Measurements from ENCODE around the gene PTK6.

PTK6 gene

DNA sequence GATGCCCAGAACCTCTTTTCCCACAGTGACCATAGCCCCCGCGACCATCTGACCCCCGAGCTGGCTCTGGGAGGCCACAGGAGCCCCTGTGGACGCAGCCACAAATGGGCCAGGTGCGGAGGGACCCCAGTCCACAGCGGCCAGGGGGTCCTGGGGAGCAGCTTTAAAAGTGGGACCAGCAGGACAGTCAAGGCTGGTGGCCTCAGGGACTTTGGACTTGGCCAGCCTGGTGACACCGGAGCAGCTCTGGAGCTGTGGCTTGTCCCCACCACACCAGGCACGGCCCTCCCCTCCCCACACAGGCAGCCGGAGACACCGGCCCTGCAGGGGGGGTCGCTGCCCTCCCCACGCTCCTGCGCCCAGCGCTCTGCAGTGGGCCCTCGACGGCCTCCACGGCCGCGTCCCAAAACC is 20.3 kb upstream of the PTK6 start:
- no peak for DNase-seq (ENCODE audit: low spot score)

- DNase-seq (ENCODE audit: low spot score) = no peak
These were observed 19.8 kb upstream of the PTK6 start for GRCh38 chr20:63556873-63557478.

DNA sequence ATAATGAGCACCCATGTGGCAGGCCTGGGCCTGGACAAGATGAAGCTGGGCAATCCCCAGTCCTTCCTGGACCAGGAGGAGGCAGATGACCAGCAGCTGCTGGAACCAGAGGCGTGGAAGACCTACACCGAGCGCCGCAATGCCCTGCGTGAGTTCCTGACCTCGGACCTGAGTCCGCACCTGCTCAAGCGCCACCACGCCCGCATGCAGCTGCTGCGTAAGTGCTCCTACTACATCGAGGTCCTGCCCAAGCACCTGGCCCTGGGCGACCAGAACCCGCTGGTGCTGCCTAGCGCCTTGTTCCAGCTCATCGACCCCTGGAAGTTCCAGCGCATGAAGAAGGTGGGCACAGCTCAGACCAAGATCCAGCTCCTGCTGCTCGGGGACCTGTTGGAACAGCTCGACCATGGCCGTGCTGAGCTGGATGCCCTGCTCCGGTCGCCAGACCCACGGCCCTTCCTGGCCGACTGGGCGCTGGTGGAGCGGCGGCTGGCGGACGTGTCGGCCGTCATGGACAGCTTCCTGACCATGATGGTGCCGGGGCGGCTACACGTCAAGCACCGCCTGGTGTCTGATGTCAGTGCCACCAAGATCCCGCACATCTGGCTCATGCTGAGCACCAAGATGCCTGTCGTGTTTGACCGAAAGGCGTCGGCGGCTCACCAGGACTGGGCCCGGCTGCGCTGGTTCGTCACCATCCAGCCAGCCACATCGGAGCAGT is 18.6 kb upstream of the PTK6 start:
- no peak for DNase-seq (ENCODE audit: low spot score)

GRCh38 chr20:63554361-63555278 is 17.4 kb upstream of the PTK6 start:
- DNase-seq (ENCODE audit: low spot score) = no peak

- no peak for DNase-seq (ENCODE audit: low spot score)
These were observed 16.7 kb upstream of the PTK6 start, which contains the start of gene FNDC11 for GRCh38 chr20:63553933-63554290. FNDC11 (plus strand) TSS chr20:63554159; CDS start chr20:63555664, 1,505 bp downstream.

GRCh38 chr20:63553251-63553932 is 16.2 kb upstream of the PTK6 start:
- peak; percentile 37 for DNase-seq (ENCODE audit: low spot score)

GRCh38 chr20:63552481-63553249 is 15.5 kb upstream of the PTK6 start:
- DNase-seq (ENCODE audit: low spot score) = no peak

- no peak for DNase-seq (ENCODE audit: low spot score)
These were observed 13.9 kb upstream of the PTK6 start for GRCh38 chr20:63551068-63551467.

GRCh38 chr20:63549679-63550282 is 12.6 kb upstream of the PTK6 start:
- DNase-seq (ENCODE audit: low spot score) = no peak

DNA sequence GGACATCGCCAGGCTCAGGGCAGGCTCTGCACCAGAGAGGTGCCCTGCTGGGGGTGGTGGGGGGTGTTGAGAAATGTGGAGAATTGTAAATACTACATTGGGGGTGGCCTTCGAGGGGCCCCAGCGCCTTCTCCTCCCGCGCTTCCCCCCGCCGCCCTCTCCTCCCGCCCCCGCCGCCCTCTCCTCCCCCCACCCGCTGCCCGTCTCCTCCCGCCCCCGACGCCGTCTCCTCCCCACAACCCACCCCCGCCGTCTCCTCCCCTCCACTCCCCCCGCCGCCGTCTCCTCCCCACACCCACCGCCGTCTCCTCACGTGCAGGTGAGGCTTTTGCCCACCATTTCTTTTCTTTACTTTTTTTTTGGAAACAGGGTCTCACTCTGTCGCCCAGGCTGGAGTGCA is 11.8 kb upstream of the PTK6 start:
- DNase-seq (ENCODE audit: low spot score) = no peak

- DNase-seq (ENCODE audit: low spot score) = no peak
These were observed 11.4 kb upstream of the PTK6 start for GRCh38 chr20:63548542-63548941.

- DNase-seq (ENCODE audit: low spot score) = peak; percentile 48
These were observed 10.7 kb upstream of the PTK6 start, which contains the start of gene SRMS for GRCh38 chr20:63547725-63548480. SRMS (minus strand) TSS chr20:63547749; CDS start chr20:63547463, 286 bp downstream.

- no peak for DNase-seq (ENCODE audit: low spot score)
These were observed 10.0 kb upstream of the PTK6 start for GRCh38 chr20:63546956-63547724.

DNA sequence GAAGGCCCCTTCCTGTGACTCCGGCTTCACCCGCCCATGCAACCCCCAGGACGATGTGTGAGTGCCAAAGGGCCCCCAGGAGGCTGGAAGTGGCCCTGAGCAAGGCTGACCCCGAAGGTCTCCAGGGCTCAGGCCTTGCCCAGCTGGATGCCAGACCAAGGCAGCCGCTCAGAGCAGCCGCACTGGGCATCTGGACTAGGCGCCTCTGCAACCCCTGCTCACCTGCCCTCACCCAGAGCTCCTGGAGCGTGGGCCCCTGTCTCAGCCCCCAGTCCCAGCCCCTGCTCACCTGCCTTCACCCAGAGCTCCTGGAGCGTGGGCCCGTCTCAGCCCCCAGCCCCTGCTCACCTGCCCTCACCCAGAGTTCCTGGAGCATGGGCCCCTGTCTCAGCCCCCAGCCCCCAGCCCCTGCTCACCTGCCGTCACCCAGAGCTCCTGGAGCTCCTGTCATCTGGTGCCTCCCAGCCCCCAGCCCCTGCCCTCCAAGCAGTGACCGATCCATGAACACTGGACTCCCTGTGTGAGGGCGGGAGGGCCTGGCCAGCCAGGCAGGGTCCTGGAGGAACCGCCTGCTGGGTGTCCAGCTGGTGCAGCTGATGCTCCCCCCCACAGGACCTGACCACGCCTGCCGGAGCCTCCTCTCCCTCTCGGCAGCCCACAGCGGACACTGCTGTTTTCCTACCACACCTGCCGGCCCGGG is 9.2 kb upstream of the PTK6 start:
- DNase-seq (ENCODE audit: low spot score) = no peak

- DNase-seq (ENCODE audit: low spot score) = no peak
These were observed 8.6 kb upstream of the PTK6 start for GRCh38 chr20:63545814-63546213.

DNA sequence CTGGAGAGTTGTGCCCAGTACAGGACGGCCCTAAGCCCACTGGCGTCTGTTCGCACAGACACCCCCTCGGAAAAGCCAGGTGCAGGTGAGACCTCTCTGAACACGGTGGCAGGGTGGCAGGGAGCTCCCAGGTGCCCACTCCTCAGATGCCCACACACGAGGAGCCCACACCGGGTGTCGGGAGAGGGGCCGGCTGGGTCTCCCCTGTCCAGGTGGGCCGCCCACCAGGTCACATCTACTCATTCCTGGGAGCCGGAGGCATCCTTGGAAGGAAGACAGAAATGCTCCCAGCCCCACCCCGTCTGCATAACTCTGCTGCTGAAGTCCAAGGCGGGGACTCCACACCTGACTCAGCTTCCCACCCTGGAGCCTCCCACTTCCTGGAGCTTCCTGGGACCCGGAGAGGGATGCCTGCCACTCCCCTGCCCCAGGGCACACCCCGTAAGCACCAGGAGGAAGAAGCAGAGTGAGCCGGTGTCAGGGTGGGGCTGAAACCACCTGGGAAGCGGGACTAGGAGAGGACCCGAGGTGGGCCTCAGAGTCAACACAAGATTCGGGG is 7.9 kb upstream of the PTK6 start:
- no peak for DNase-seq (ENCODE audit: low spot score)

DNA sequence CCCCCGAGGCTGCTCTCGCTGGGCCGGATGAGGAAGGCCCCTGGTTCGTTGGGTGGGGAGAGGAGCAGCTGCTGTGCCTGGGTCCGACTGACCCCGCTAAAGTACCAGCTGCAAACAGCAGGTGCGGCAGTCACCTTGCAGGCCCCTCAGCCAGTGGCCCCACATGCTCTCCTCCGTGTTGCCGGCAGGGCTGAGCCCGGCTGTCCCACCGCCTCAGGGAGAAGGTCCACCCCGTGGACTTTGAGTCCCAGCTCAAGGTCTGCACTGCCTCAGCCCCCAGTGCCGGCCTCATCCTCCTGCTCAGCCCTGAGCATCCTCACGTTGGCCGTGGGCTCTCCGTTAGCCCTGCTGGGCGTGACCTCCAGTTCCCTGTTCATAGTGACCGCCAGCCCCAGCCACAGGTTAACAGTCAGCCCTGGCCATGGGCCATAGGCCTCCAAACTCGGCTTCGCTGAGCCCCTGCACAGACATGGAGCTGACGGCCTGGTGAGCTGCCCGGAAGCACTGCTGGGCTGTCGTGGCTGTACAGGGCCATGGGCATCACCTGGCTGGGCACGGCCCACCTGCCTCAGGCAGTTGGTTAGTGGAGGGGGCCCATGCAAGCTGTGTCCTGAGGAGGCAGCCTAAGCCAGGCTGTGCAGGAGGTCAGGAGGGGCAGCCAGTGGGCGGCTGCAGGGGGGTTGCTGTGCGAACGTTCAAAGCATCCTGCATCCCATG is 7.2 kb upstream of the PTK6 start:
- DNase-seq (ENCODE audit: low spot score) = no peak

DNA sequence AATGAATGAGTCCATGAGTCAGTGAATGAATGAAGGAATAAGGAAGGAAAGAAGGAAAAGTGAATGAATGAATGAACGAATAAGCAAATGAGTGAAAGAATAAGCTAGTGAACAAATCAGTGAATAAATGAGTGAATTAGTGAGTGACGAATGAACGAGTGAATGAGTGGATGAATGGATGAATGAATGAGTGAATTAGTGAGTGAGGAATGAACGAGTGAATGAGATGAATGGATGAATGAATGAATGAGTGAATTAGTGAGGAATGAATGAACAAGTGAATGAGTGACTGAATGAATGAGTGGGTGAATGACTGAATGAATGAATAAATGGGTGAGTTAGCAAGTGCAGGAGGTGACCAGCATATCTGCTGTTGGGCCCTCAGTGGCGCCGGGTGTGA is 6.6 kb upstream of the PTK6 start:
- DNase-seq (ENCODE audit: low spot score) = no peak
